GM18909 (cell line): ENCODE data around the gene FAM120AOS.

Experiments used
- ATAC-seq: cut with Tn5 transposase; IDR thresholded peaks from one replicate; pipeline ENCODE4 v1.9.1; 2021; ENCODE audit warnings: mild to moderate bottlenecking; ENCODE audit not compliant: unreplicated experiment, poor library complexity

The FAM120AOS gene

GRCh38 chr9:93397661-93398373 lies 55.6 kb downstream of the FAM120AOS start:
- ATAC-seq = no peak
